ENCODE data around the gene GBGT1.

Gene GBGT1

GRCh38 chr9:133167769-133168168 lies 4.1 kb upstream of the GBGT1 start:
- no peaks in the 10 kb centered on the region for H3K36me3 ChIP-seq
- no peak for DNase-seq
- H3K9me3 ChIP-seq = no peaks in the 10 kb centered on the region
- H3K4me1 ChIP-seq = no peaks in the 10 kb centered on the region
- no peak overlapping the region for H3K4me3 ChIP-seq (ENCODE audit: low read depth, low read length)
- no peaks in the 10 kb centered on the region for H3K27me3 ChIP-seq
- TF ChIP-seq, protein P1, sequence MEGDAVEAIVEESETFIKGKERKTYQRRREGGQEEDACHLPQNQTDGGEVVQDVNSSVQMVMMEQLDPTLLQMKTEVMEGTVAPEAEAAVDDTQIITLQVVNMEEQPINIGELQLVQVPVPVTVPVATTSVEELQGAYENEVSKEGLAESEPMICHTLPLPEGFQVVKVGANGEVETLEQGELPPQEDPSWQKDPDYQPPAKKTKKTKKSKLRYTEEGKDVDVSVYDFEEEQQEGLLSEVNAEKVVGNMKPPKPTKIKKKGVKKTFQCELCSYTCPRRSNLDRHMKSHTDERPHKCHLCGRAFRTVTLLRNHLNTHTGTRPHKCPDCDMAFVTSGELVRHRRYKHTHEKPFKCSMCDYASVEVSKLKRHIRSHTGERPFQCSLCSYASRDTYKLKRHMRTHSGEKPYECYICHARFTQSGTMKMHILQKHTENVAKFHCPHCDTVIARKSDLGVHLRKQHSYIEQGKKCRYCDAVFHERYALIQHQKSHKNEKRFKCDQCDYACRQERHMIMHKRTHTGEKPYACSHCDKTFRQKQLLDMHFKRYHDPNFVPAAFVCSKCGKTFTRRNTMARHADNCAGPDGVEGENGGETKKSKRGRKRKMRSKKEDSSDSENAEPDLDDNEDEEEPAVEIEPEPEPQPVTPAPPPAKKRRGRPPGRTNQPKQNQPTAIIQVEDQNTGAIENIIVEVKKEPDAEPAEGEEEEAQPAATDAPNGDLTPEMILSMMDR (IDR thresholded peaks at IDR 0.05; ENCODE audit: low read depth, low read length) = no peak

DNA sequence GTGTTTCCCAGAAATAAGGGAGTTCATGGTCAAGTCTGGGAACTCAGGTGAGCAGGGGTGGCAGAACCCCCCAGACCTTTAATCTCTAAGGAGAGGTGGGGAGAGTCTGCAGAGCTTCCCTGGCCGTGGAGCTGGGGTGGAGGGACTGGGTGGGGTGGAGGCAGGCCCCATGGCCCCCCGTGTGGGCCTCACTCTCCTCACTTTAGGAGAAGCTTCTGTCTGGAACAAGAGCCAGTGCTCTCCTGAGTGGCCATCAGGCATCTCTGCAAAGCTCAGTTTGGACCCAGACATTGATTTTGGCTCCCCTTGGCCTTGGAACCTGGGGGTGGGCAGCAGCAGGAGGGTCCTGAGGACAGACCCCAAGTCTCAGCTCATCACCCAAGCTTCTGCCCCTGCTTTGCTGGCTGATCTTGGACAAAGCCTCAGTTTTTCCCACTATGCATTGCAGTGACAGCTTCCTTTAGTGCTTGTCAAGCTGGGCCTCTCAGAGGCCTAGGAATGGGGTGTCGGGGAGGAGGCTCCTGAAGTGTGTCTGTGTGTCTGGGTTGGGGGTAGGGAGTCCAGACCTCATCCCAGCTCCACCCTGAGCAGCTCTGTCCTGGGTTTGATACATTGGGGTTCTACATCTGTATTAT lies 3.5 kb upstream of the GBGT1 start:
- Histone ChIP-seq H3K9me3 (no peaks in the 10 kb centered on the region), H3K4me3 (ENCODE audit: low read depth, low read length) (no peak overlapping the region), H3K36me3 (no peaks in the 10 kb centered on the region), H3K27me3 (no peaks in the 10 kb centered on the region), H3K4me1 (no peaks in the 10 kb centered on the region)
- no peak for DNase-seq
- TF ChIP-seq, protein P1 (IDR thresholded peaks at IDR 0.05; ENCODE audit: low read depth, low read length) = no peak

DNA sequence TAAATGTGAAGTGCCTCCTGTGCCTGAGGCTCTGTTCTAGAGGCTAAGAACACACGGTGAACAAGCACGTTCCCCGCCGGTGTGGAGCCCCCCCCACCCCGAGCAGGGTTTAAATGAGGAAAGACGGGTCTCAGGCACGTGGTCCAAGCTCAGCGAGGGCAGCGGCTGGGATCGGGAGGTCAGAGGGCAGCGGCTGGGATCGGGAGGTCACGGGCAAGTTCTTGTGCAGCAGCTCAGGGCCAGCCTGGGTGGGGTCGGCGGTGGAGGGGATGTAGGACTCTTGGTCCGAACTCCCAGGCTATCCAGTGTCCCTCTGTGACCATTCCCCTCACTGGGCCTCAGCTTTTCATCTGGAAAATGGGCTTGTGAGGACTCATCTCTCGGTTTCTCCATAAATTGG lies 2.7 kb upstream of the GBGT1 start:
- Histone ChIP-seq H3K27me3 (no peaks in the 10 kb centered on the region), H3K9me3 (no peaks in the 10 kb centered on the region), H3K4me1 (no peaks in the 10 kb centered on the region), H3K4me3 (ENCODE audit: low read depth, low read length) (no peak overlapping the region), H3K36me3 (no peaks in the 10 kb centered on the region)
- TF ChIP-seq, protein P1 (IDR thresholded peaks at IDR 0.05; ENCODE audit: low read depth, low read length) = no peak
- no peak for DNase-seq

DNA sequence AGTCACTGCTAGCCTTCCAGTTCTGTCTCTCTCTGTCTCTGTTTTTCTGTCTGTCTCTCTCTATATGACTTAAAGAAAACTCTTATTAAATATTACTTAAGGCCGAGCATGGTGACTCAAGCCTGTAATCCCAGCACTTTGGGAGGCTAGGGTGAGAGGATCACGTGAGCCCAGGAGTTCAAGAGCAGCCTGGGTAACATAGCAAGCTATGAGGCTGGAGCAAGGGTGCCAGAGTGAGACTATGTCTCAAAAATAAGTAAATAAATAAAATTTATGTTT lies 1.7 kb upstream of the GBGT1 start:
- H3K27me3 ChIP-seq = no peaks in the 10 kb centered on the region
- no peaks in the 10 kb centered on the region for H3K4me1 ChIP-seq
- no peaks in the 10 kb centered on the region for H3K9me3 ChIP-seq
- TF ChIP-seq, protein P1 (IDR thresholded peaks at IDR 0.05; ENCODE audit: low read depth, low read length) = no peak
- DNase-seq = no peak
- no peak overlapping the region for H3K4me3 ChIP-seq (ENCODE audit: low read depth, low read length)
- no peaks in the 10 kb centered on the region for H3K36me3 ChIP-seq

- Histone ChIP-seq H3K9me3 (no peaks in the 10 kb centered on the region), H3K4me1 (no peaks in the 10 kb centered on the region), H3K36me3 (no peaks in the 10 kb centered on the region), H3K4me3 (ENCODE audit: low read depth, low read length) (peak overlapping the region; percentile 58), H3K27me3 (no peaks in the 10 kb centered on the region)
- no peak for DNase-seq
- TF ChIP-seq, protein P1 (IDR thresholded peaks at IDR 0.05; ENCODE audit: low read depth, low read length) = no peak
These were observed 477 bp upstream of the GBGT1 start for GRCh38 chr9:133164191-133164590.

DNA sequence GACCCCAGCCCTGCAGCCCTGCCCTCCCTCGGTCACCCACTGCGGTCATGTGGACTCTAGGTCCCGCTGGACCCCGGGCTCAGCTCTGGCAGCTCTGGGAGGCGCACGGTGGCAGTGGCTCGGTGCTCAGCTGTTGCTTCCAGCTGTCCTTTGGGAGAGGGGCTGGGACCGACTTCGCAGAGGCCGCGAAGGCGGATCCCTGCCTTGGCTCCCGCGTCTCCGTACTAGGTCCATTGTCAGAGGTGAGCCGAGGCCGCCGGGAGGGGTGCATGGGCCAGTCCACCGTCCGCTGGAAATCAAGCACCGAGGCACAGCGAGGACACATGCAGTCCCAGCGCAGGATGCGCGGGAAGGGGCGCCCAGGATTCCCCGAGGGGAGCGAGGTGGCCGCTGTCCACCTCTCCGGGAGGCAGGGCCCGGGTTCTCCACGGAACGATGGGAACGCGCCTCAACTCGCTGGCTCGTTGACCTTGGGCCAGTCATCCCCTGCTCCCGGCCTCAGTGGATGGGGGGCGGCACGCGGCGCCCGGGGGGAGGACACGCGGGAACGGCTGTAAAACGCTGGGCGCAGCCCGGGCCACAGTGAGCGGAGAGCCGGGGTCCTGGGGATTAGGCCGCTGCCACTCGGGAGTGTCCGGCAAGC lies 732 bp downstream of the GBGT1 start:
- Histone ChIP-seq H3K4me3 (ENCODE audit: low read depth, low read length) (peak overlapping the region; percentile 58), H3K36me3 (no peaks in the 10 kb centered on the region), H3K4me1 (no peaks in the 10 kb centered on the region), H3K27me3 (no peaks in the 10 kb centered on the region), H3K9me3 (no peaks in the 10 kb centered on the region)
- DNase-seq = no peak
- TF ChIP-seq, protein P1 (IDR thresholded peaks at IDR 0.05; ENCODE audit: low read depth, low read length) = no peak

Measured in BE2C (cell line).